NCI-H187 treated with DMSO at 0.1 percent for 48 hours (cell line): ENCODE results near the gene TMC7.
"Not testable (repeated sequence)": the region's sequence is repeated elsewhere in the genome, so short reads cannot be mapped to it uniquely, and the experiment has no call there.

Source experiments
- DNase-seq: peaks from one replicate; lab custom pipeline; 2025; lab: John Stamatoyannopoulos, UW

TMC7 gene

GRCh38 chr16:18979936-18980335 is 3.8 kb upstream of the TMC7 start:
- DNase-seq = no peak

DNA sequence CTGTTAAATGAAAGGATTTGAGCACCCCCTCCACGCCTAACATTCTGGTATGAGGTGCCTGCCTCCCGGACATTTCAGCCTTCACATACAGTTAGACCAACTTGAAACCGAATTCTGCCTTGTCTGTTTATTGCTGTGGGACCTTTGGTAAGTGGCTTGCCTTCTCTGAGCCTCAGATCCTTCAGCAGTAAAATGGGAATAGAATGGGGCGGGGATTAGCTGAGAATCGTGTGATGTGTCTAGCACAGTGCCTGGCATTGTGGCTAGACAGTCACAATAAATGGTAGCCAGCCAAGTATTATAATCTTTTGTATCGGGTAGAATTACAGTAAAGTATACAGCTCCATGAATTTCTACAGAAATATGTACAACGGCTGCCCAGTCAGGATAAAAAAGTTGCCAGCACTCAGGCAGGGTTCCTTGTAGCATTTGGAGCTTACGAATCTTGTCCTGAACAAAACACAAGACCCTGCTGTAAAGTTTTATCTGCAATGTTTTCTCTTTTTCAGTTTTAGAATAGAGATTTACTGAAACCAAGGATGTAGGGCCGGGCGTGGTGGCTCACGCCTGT is 786 bp downstream of the TMC7 start:
- DNase-seq = no peak

GRCh38 chr16:18985256-18985655 is 1.5 kb downstream of the TMC7 start:
- not testable (repeated sequence) for DNase-seq

- not testable (repeated sequence) for DNase-seq
Measured at GRCh38 chr16:18991731-18992130, 8.0 kb downstream of the TMC7 start.

DNA sequence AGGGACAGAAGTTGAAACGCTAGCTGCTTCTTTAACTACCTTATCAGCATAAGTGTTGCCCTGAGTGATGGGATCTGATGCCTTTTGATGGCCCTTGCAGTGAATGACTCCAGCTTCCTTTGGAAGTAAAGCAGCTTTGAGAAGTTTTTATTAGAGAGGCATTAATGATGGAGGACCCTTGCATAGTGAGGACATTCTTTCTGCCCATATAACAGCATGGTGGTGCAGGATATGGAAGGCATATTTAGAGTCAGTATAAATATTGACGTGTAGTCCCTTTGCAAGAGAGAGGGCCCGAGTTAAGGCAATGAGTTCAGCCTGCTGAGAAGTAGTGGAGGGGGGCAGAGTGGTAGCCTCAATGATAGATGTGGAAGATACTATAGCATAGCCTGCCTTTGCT is 9.8 kb downstream of the TMC7 start:
- not testable (repeated sequence) for DNase-seq

- not testable (repeated sequence) for DNase-seq
Measured at GRCh38 chr16:18994181-18994580, 10.4 kb downstream of the TMC7 start.

GRCh38 chr16:18995406-18995805 is 11.7 kb downstream of the TMC7 start:
- not testable (repeated sequence) for DNase-seq

GRCh38 chr16:18996536-18996935 is 12.8 kb downstream of the TMC7 start:
- DNase-seq = not testable (repeated sequence)

- not testable (repeated sequence) for DNase-seq
Measured at GRCh38 chr16:18997001-18997400, 13.3 kb downstream of the TMC7 start.

- no peak for DNase-seq
Measured at GRCh38 chr16:18999045-18999393, 15.3 kb downstream of the TMC7 start.

DNA sequence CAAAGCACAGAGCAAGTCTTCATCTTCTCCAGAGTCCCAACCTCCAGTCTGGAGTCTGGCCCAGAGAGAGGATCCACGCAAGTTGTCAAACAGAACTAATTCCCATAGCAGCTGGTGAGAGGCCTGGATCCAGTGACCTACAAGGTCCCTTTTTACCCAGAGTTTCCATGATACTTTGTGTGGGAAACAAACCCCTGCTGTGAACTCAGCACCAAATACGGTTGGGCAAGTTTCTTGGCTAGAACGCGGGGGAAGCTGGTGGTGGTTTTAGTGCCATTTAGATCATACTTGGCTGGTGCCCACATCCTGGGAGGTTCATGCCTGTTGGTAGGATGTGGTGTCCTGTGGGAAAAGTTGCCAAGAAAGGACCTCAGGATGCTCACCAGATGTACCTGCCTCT is 18.1 kb downstream of the TMC7 start:
- no peak for DNase-seq

DNA sequence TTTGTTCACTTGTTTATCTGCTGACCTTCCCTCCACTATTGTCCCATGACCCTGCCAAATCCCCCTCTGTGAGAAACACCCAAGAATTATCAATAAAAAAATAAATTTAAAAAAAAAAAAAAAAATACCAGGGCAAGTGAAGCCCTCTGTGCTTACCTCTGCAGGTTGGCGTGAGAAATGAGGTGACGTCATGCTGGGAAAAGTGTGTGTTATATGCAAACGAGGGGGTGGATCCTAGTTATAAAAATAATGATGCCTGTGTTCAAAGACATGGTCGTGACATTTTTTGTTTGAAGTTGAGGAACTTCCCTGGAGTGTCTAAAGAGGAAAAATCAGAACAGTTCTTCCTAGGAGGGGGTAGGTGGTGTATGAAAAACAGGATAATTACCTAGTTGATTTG is 20.2 kb downstream of the TMC7 start:
- DNase-seq = no peak

DNA sequence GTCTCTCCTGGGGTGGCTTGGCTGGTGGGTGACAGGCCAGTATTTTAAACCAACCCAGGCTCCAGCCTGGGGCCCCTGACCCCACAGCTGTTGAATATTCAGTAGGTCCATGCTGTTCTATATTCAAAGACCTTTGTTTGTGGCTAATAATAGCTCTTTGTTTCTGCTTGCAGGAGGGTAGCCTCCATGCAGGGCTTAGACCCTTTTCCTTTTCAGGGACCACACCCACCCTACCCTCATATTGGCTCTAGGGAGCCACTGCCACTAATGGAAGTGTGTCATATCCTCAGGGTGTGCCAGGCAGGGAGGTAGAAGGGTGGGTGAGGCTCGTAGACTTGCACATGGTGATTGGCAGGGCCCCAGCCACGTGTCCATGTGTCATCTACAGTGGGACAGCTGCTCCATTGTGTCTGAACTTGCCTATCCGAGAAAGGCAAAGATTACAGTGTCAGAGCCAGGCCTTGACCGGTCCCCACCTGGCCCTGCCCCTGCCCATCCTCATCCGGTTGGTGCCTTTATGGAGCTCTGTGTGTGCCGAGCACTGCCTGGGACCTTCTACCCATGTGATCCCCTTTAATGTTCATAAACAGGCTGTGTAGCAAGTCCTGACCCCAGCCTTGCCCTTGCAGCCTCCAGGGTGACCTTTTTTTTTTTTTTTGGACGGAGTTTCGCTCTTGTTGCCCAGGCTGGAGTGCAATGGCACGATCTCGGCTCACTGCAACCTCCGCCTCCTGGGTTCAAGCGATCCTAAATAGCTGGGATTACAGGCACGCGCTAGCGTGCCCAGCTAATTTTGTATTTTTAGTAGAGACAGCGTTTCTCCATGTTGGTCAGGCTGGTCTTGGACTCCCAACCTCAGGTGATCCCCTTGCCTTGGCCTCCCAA is 22.1 kb downstream of the TMC7 start:
- no peak for DNase-seq

DNA sequence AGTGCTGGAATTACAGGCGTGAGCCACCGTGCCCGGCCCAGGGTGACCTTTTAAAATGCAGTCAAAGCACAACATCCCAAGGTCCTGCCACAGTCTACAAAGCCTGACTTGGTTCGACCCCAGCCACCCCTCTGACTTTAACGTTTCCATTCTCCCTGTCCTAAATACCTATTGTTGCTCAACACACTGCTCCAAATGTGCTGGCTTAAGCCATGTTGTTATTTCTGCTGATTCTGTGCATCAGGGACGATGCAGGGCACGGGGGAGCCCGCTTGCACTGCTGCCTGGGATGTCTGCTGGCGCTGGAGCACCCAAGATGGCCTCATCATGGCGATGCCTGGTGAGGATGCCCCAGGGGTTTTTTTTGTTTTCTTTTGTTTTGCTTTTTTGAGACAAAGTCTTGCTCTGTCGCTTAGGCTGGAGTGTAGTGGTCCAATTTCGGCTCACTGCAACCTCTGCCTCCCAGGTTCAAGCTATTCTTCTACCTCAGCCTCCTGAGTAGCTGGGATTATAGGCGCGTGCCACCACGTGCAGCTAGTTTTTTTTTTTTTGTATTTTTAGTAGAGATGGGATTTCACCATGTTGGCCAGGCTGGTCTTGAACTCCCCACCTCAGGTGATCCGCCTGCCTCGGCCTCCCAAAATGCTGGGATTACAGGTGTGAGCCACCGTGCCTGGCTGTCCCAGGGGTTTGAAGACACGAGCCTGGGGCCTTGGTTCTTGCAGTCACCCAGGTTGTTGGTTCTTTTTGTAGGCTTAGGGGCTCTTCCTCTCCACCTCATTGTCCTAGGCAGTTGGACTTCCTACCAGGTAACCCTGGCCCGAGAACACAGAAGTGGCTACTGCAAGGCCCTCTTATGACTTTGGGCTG is 22.9 kb downstream of the TMC7 start:
- DNase-seq = no peak

GRCh38 chr16:19008245-19009169 is 24.8 kb downstream of the TMC7 start:
- DNase-seq = no peak

GRCh38 chr16:19011169-19011731 is 27.5 kb downstream of the TMC7 start:
- DNase-seq = no peak

DNA sequence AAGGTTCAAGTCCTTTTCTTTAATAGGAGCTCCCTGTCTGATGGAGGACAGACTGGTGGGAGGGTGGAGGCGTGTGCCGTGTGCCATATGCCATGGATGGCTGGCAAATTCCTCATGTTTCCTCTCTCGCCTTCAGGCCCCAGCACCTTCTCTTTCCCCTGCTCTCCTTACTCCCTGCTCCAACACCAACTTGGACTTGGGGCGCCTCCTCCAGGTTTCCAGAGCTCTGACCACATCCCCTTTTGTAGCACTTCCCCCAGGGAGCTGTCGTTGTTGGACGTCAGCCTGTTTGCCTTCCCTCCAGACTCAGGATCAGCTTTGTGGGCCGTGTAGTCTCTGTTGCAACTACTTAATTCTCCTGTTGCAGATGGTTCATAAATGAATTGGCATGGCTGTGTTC is 30.7 kb downstream of the TMC7 start:
- no peak for DNase-seq

- no peak for DNase-seq
Measured at GRCh38 chr16:19017179-19017578, 33.4 kb downstream of the TMC7 start.

DNA sequence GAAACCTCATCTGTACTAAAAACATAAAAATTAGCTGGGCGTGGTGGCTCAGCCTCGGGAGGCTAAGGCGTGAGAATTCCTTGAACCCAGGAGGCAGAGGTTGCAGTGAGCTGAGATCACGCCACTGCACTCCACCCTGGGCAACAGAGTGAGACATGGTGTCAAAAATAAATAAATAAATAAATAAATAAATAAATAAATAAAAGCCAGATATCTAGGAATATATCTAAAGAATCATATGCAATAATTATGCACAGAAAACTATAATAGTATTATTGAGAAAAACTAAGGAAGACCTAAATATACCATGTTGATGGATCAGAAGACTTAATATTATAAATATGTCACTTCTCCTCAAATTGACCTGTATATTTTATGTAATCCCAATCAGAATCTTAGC is 37.0 kb downstream of the TMC7 start:
- no peak for DNase-seq

DNA sequence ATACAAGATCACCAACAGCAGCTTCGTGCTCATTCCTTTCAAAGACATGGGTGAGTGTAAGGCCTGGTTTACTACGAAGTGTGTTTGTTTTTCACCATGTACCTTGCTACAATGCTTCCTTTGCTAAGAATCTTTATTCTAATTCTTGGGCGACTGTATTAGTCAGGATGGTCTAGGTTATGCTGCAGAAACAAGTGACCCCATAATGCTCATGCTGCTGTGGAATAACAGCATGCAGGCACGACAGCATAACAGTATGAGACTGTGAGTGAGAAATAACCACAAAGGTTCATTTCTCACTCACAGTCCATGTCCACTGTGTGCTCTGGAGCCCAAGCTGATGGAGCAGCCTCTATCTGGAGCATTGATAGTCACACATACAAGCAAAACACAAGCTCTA is 38.0 kb downstream of the TMC7 start:
- no peak for DNase-seq

DNA sequence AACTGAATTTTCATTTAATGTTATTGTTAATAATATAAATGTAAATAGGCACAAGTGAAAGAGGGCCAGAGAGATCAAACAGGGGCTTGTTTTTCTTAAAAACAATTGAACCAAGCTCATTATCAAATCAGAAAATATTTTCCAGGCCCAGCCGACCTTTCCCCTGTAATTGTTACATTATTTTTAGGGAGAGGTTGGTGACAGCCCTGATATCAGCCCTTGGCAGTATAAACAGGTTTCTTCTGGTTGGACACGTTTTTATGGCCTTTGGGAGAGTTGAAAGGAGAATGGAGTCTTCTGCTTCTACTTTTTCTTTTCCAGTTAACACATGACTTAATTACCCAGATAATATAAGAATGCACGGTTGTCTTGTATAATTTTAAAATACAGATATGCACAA is 43.7 kb downstream of the TMC7 start:
- no peak for DNase-seq
